ENCODE results near the gene HSD17B1. TPM values are rescaled to one million over a fixed set of nuclear protein-coding genes. Genes with fewer than 3 reads are reported as not detected.
A peak's percentile ranks its signal among the peaks of the same experiment; 100 is the strongest.

The HSD17B1 gene
- total and polyA plus RNA-seq, 2 of the 13 experiments (the other 11 are each of a cell fraction or from before 2014, with no cell fraction given) = 0.54 to 0.93 TPM

- peak; percentile 90 for TF ChIP-seq PHF21A (CRISPR knock-in tag; IDR thresholded peaks at IDR 0.05)
- TF ChIP-seq ZNF687 (CRISPR knock-in tag; IDR thresholded peaks at IDR 0.05) = peak; percentile 97
- TF ChIP-seq TCF7 (IDR thresholded peaks at IDR 0.05; ENCODE audit: low read depth) = 0 out of 2 replicates have a peak, but pooled peaks have one; percentile 15
- peak; percentile 76; the same call in 1 of the 2 replicates for TF ChIP-seq MXD1 (CRISPR knock-in tag; IDR thresholded peaks at IDR 0.05)
- peak; percentile 85 for TF ChIP-seq SPEN (CRISPR knock-in tag; IDR thresholded peaks at IDR 0.05; ENCODE audit: low read depth)
- no peak for TF ChIP-seq KLF15 (CRISPR knock-in tag; IDR thresholded peaks at IDR 0.05; ENCODE audit: borderline replicate concordance)
- TF ChIP-seq NFKB2 (CRISPR knock-in tag; IDR thresholded peaks at IDR 0.05; ENCODE audit: borderline replicate concordance) = peak; percentile 59; the same call in 1 of the 2 replicates
- TF ChIP-seq ZNF782 (CRISPR knock-in tag; IDR thresholded peaks at IDR 0.05; ENCODE audit: borderline replicate concordance) = no peak
- no peak for TF ChIP-seq ZNF883 (CRISPR knock-in tag; IDR thresholded peaks at IDR 0.05; ENCODE audit: not compliant biosample characterization)
- no peak for TF ChIP-seq ZNF382 (CRISPR knock-in tag; IDR thresholded peaks at IDR 0.05; ENCODE audit: borderline replicate concordance)
- peak; percentile 87 for TF ChIP-seq ZMYM2 (CRISPR knock-in tag; IDR thresholded peaks at IDR 0.05)
- no peak; the same call in none of the 2 replicates for TF ChIP-seq ZNF691 (CRISPR knock-in tag; IDR thresholded peaks at IDR 0.05; ENCODE audit: borderline replicate concordance, low read depth)
- TF ChIP-seq NR3C1 (CRISPR knock-in tag; IDR thresholded peaks at IDR 0.05) = no peak
- peak; percentile 51; the same call in 1 of the 2 replicates for TF ChIP-seq THAP9 (CRISPR knock-in tag; IDR thresholded peaks at IDR 0.05; ENCODE audit: borderline replicate concordance)
- no peak for TF ChIP-seq ZNF234 (CRISPR knock-in tag; conservative IDR thresholded peaks at IDR 0.05)
- TF ChIP-seq IKZF4 (CRISPR knock-in tag; IDR thresholded peaks at IDR 0.05; ENCODE audit: borderline replicate concordance, low read depth, not compliant biosample characterization) = no peak
- peak; percentile 60; the same call in 1 of the 2 replicates for TF ChIP-seq DMAP1 (CRISPR knock-in tag; IDR thresholded peaks at IDR 0.05)
Measured at GRCh38 chr17:42541041-42541833, 11.5 kb upstream of the HSD17B1 start (continued).
